ENCODE measurements around the gene ZNF57. TPM values are rescaled to one million over a fixed set of nuclear protein-coding genes. Genes with fewer than 3 reads are reported as not detected.

The ZNF57 gene
- total and polyA plus RNA-seq, 2 of the 13 experiments (the other 11 are each of a cell fraction or from before 2014, with no cell fraction given): 6.6 to 17.5 TPM

DNA sequence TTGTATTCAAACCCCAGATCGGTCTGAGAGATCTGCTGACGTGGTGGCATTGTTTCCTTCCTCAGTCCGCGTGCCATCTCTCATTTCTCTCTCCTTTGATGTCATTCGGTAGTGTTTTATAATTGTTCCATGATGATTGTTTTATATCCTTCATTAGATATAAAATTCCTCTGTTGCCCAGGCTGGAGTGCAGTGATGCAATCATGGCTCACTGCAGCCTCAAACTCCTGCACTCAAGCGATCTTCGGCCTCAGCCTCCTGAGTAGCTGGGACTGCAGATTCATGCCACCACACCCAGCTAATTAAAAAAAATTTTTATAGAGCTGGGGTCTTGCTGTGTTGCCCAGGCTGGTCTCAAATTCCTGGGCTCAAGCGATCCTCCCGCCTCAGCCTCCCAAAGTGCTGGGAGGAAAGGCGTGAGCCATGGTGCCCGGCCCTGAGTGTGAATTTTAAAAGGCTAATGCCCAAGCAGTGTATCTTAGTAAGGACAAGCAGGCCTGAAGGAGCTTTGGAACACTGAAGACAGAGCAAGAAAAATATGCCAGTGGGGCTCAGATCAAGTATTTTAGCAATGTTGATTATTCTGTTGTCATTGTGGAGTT, 5.3 kb downstream of the ZNF57 start (continued):
- no peak for TF ChIP-seq GFI1 (CRISPR knock-in tag; IDR thresholded peaks at IDR 0.05; ENCODE audit: borderline replicate concordance)
- no peak for TF ChIP-seq RXRA (CRISPR knock-in tag; IDR thresholded peaks at IDR 0.05)
- no peak for TF ChIP-seq ZNF7 (CRISPR knock-in tag; IDR thresholded peaks at IDR 0.05)
- TF ChIP-seq MIER3 (CRISPR knock-in tag; IDR thresholded peaks at IDR 0.05; ENCODE audit: borderline replicate concordance): no peak
- TF ChIP-seq AGO1 (IDR thresholded peaks at IDR 0.05; ENCODE audit: low read depth, low read length, poor library complexity, severe bottlenecking): no peak
- TF ChIP-seq PAWR (CRISPR knock-in tag; IDR thresholded peaks at IDR 0.05; ENCODE audit: borderline replicate concordance): no peak
- peak; percentile 36; the same call in 1 of the 2 replicates for TF ChIP-seq CEBPG (CRISPR knock-in tag; IDR thresholded peaks at IDR 0.05)
- 0 out of 2 replicates have a peak, but pooled peaks have one; percentile 20 for TF ChIP-seq CEBPB (IDR thresholded peaks at IDR 0.05; ENCODE audit: borderline replicate concordance, low read depth, low read length)
- TF ChIP-seq RFXANK (CRISPR knock-in tag; IDR thresholded peaks at IDR 0.05): no peak
- no peak for TF ChIP-seq HOXD1 (CRISPR knock-in tag; IDR thresholded peaks at IDR 0.05)
- TF ChIP-seq REXO4 (CRISPR knock-in tag; IDR thresholded peaks at IDR 0.05; ENCODE audit: borderline replicate concordance): no peak
- TF ChIP-seq ZNF430 (CRISPR knock-in tag; IDR thresholded peaks at IDR 0.05): no peak
- TF ChIP-seq ZNF121 (CRISPR knock-in tag; IDR thresholded peaks at IDR 0.05): peak; percentile 72
- TF ChIP-seq SMAD9 (CRISPR knock-in tag; IDR thresholded peaks at IDR 0.05): no peak
- TF ChIP-seq SAFB2 (CRISPR knock-in tag; IDR thresholded peaks at IDR 0.05; ENCODE audit: borderline replicate concordance, low read depth): no peak
- TF ChIP-seq, protein P1, sequence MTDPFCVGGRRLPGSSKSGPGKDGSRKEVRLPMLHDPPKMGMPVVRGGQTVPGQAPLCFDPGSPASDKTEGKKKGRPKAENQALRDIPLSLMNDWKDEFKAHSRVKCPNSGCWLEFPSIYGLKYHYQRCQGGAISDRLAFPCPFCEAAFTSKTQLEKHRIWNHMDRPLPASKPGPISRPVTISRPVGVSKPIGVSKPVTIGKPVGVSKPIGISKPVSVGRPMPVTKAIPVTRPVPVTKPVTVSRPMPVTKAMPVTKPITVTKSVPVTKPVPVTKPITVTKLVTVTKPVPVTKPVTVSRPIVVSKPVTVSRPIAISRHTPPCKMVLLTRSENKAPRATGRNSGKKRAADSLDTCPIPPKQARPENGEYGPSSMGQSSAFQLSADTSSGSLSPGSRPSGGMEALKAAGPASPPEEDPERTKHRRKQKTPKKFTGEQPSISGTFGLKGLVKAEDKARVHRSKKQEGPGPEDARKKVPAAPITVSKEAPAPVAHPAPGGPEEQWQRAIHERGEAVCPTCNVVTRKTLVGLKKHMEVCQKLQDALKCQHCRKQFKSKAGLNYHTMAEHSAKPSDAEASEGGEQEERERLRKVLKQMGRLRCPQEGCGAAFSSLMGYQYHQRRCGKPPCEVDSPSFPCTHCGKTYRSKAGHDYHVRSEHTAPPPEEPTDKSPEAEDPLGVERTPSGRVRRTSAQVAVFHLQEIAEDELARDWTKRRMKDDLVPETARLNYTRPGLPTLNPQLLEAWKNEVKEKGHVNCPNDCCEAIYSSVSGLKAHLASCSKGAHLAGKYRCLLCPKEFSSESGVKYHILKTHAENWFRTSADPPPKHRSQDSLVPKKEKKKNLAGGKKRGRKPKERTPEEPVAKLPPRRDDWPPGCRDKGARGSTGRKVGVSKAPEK (CRISPR knock-in tag; IDR thresholded peaks at IDR 0.05; ENCODE audit: borderline replicate concordance): no peak
- no peak for TF ChIP-seq ZNF564 (CRISPR knock-in tag; IDR thresholded peaks at IDR 0.05)
